ENCODE results near the gene VSTM4.

The VSTM4 gene

GRCh38 chr10:49114718-49115014, 656 bp downstream of the VSTM4 start:
- H3K27ac Mint-ChIP-seq, result no peak overlapping the region
- no peaks in the 10 kb centered on the region for H3K9me3 Mint-ChIP-seq
- no peak for DNase-seq
- no peak for TF ChIP-seq CTCF (IDR thresholded peaks at IDR 0.05)
- H3K4me3 Mint-ChIP-seq, result peak overlapping the region; percentile 86
- H3K36me3 Mint-ChIP-seq (ENCODE audit: low read depth), result no peaks in the 10 kb centered on the region
- peaks cover 24% of the 10 kb centered on the region for H3K4me1 Mint-ChIP-seq
- H3K27me3 Mint-ChIP-seq (ENCODE audit: low read depth, poor library complexity), result peaks cover 56% of the 10 kb centered on the region

- Mint-ChIP-seq H3K36me3 (ENCODE audit: low read depth) (no peaks in the 10 kb centered on the region), H3K27ac (no peak overlapping the region), H3K4me1 (peaks cover 31% of the 10 kb centered on the region), H3K9me3 (no peaks in the 10 kb centered on the region), H3K27me3 (ENCODE audit: low read depth, poor library complexity) (peaks cover 61% of the 10 kb centered on the region), H3K4me3 (peak overlapping the region; percentile 86)
- no peak for TF ChIP-seq CTCF (IDR thresholded peaks at IDR 0.05)
- no peak for DNase-seq
Measured at GRCh38 chr10:49113741-49114141, 1.6 kb downstream of the VSTM4 start.

GRCh38 chr10:49112851-49113250, 2.5 kb downstream of the VSTM4 start:
- Mint-ChIP-seq H3K27me3 (ENCODE audit: low read depth, poor library complexity) (peaks cover 56% of the 10 kb centered on the region), H3K36me3 (ENCODE audit: low read depth) (no peaks in the 10 kb centered on the region), H3K27ac (no peak overlapping the region), H3K9me3 (no peaks in the 10 kb centered on the region), H3K4me1 (peaks cover 26% of the 10 kb centered on the region), H3K4me3 (no peak overlapping the region)
- DNase-seq, result no peak
- TF ChIP-seq CTCF (IDR thresholded peaks at IDR 0.05), result no peak

- Mint-ChIP-seq H3K36me3 (ENCODE audit: low read depth) (no peaks in the 10 kb centered on the region), H3K4me1 (peaks cover 21% of the 10 kb centered on the region), H3K27ac (no peak overlapping the region), H3K4me3 (no peak overlapping the region), H3K27me3 (ENCODE audit: low read depth, poor library complexity) (peaks cover 51% of the 10 kb centered on the region), H3K9me3 (no peaks in the 10 kb centered on the region)
- TF ChIP-seq CTCF (IDR thresholded peaks at IDR 0.05), result no peak
- DNase-seq, result no peak
Measured at GRCh38 chr10:49112098-49112497, 3.2 kb downstream of the VSTM4 start.

- peaks cover 44% of the 10 kb centered on the region for H3K27me3 Mint-ChIP-seq (ENCODE audit: low read depth, poor library complexity)
Measured at GRCh38 chr10:49111320-49111698, 4.0 kb downstream of the VSTM4 start.

More at GRCh38 chr10:49111320-49111698, 4.0 kb downstream of the VSTM4 start:
- Mint-ChIP-seq H3K4me3 (no peak overlapping the region), H3K4me1 (peaks cover 21% of the 10 kb centered on the region), H3K9me3 (no peaks in the 10 kb centered on the region), H3K27ac (no peak overlapping the region), H3K36me3 (ENCODE audit: low read depth) (no peaks in the 10 kb centered on the region)
- no peak for TF ChIP-seq CTCF (IDR thresholded peaks at IDR 0.05)
- DNase-seq, result no peak

Measured in nephron progenitor cell (in vitro differentiated cells).